ENCODE measurements around the gene ERCC6L2. TPM values are rescaled to one million over a fixed set of nuclear protein-coding genes. Genes with fewer than 3 reads are reported as not detected.

The ERCC6L2 gene
- total RNA-seq, 2 experiments from 2014 or later: 30.8 to 31.3 TPM

- H3K27ac ChIP-seq (ENCODE audit: low read depth in 1 of 2, low read length in 2 of 2): no peak overlapping the region
- H3K4me3 Mint-ChIP-seq: no peak overlapping the region
- H3K4me1 Mint-ChIP-seq (ENCODE audit: low read depth): no peaks in the 10 kb centered on the region
- TF ChIP-seq, protein P1, sequence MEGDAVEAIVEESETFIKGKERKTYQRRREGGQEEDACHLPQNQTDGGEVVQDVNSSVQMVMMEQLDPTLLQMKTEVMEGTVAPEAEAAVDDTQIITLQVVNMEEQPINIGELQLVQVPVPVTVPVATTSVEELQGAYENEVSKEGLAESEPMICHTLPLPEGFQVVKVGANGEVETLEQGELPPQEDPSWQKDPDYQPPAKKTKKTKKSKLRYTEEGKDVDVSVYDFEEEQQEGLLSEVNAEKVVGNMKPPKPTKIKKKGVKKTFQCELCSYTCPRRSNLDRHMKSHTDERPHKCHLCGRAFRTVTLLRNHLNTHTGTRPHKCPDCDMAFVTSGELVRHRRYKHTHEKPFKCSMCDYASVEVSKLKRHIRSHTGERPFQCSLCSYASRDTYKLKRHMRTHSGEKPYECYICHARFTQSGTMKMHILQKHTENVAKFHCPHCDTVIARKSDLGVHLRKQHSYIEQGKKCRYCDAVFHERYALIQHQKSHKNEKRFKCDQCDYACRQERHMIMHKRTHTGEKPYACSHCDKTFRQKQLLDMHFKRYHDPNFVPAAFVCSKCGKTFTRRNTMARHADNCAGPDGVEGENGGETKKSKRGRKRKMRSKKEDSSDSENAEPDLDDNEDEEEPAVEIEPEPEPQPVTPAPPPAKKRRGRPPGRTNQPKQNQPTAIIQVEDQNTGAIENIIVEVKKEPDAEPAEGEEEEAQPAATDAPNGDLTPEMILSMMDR (IDR thresholded peaks at IDR 0.05): no peak
- peaks cover 11% of the 10 kb centered on the region for H3K9me3 Mint-ChIP-seq
- ChIA-PET CTCF (no interaction called here), POLR2A (no interaction called here)
- intact Hi-C loops (cut with DNase I, micrococcal nuclease): no loop called here
- peaks cover 15% of the 10 kb centered on the region for H3K36me3 ChIP-seq (ENCODE audit: insufficient read depth, low read length)
- ATAC-seq (ENCODE audit: poor library complexity) (no peak), DNase-seq (no peak)
- H3K27me3 ChIP-seq (ENCODE audit: control insufficient read depth in 1 of 2, insufficient read depth in 2 of 2, low read length in 2 of 2): no peaks in the 10 kb centered on the region
- no peak overlapping the region for H3K27ac Mint-ChIP-seq
- H3K9me3 ChIP-seq (ENCODE audit: control insufficient read depth in 1 of 2, insufficient read depth in 1 of 2, low read length in 2 of 2): peaks cover 3 to 14% of the 10 kb centered on the region in 2 experiments
- no peaks in the 10 kb centered on the region for H3K27me3 Mint-ChIP-seq
- no peaks in the 10 kb centered on the region for H3K4me1 ChIP-seq (ENCODE audit: insufficient read depth, low read length)
- no peak overlapping the region for H3K4me3 ChIP-seq (ENCODE audit: low read length)
- peaks cover 91% of the 10 kb centered on the region for H3K36me3 Mint-ChIP-seq (ENCODE audit: low read depth)
These were observed 78.5 kb downstream of the ERCC6L2 start for GRCh38 chr9:95953986-95954385.

GRCh38 chr9:95954940-95955339 is 79.4 kb downstream of the ERCC6L2 start:
- peaks cover 86% of the 10 kb centered on the region for H3K36me3 Mint-ChIP-seq (ENCODE audit: low read depth)
- H3K4me1 Mint-ChIP-seq (ENCODE audit: low read depth): no peaks in the 10 kb centered on the region
- H3K27me3 Mint-ChIP-seq: no peaks in the 10 kb centered on the region
- no peaks in the 10 kb centered on the region for H3K4me1 ChIP-seq (ENCODE audit: insufficient read depth, low read length)
- DNase-seq: no peak
- intact Hi-C loops (cut with DNase I, micrococcal nuclease): no loop called here
- POLR2A ChIA-PET: no interaction called here
- H3K27ac Mint-ChIP-seq: no peak overlapping the region
- peaks cover 11% of the 10 kb centered on the region for H3K9me3 Mint-ChIP-seq
- ATAC-seq (ENCODE audit: poor library complexity): no peak
- peaks cover 3 to 14% of the 10 kb centered on the region in 2 experiments for H3K9me3 ChIP-seq (ENCODE audit: control insufficient read depth in 1 of 2, insufficient read depth in 1 of 2, low read length in 2 of 2)
- TF ChIP-seq, protein P1 (IDR thresholded peaks at IDR 0.05): no peak
- H3K4me3 ChIP-seq (ENCODE audit: low read length): no peak overlapping the region
- CTCF ChIA-PET: no interaction called here
- H3K27ac ChIP-seq (ENCODE audit: low read depth in 1 of 2, low read length in 2 of 2): no peak overlapping the region
- H3K36me3 ChIP-seq (ENCODE audit: insufficient read depth, low read length): peaks cover 12% of the 10 kb centered on the region
- no peaks in the 10 kb centered on the region for H3K27me3 ChIP-seq (ENCODE audit: control insufficient read depth in 1 of 2, insufficient read depth in 2 of 2, low read length in 2 of 2)
- H3K4me3 Mint-ChIP-seq: no peak overlapping the region

- DNase-seq: no peak
- peaks cover 5% of the 10 kb centered on the region for H3K9me3 Mint-ChIP-seq
- POLR2A ChIA-PET: interaction anchor here (0.8 kb wide), 1 partner anchor 88 kb away, joined by 3 read pairs; no protein-coding TSS in a partner anchor
- no peak overlapping the region for H3K4me3 Mint-ChIP-seq
- TF ChIP-seq, protein P1 (IDR thresholded peaks at IDR 0.05): no peak
- Histone ChIP-seq H3K4me3 (ENCODE audit: low read length) (no peak overlapping the region), H3K36me3 (ENCODE audit: insufficient read depth, low read length) (peaks cover 12% of the 10 kb centered on the region), H3K27ac (ENCODE audit: low read depth in 1 of 2, low read length in 2 of 2) (no peak overlapping the region), H3K27me3 (ENCODE audit: control insufficient read depth in 1 of 2, insufficient read depth in 2 of 2, low read length in 2 of 2) (no peaks in the 10 kb centered on the region), H3K4me1 (ENCODE audit: insufficient read depth, low read length) (no peaks in the 10 kb centered on the region), H3K9me3 (ENCODE audit: control insufficient read depth in 1 of 2, insufficient read depth in 1 of 2, low read length in 2 of 2) (no peaks in the 10 kb centered on the region)
- intact Hi-C loops (cut with DNase I, micrococcal nuclease): no loop called here
- CTCF ChIA-PET: no interaction called here
- H3K36me3 Mint-ChIP-seq (ENCODE audit: low read depth): peaks cover 67% of the 10 kb centered on the region
- ATAC-seq (ENCODE audit: poor library complexity): no peak
- no peaks in the 10 kb centered on the region for H3K27me3 Mint-ChIP-seq
- no peak overlapping the region for H3K27ac Mint-ChIP-seq
- no peaks in the 10 kb centered on the region for H3K4me1 Mint-ChIP-seq (ENCODE audit: low read depth)
These were observed 87.4 kb downstream of the ERCC6L2 start for GRCh38 chr9:95962936-95963335.
